Right atrium auricular region (tissue), 2 donors: Measurements from ENCODE around the gene TMEM43. TPM values are rescaled to one million over a fixed set of nuclear protein-coding genes. Genes with fewer than 3 reads are reported as not detected.

ENCODE experiments used
- DNase-seq: peaks from one replicate; pipeline ENCODE4 v3.0.0-alpha.2; 2019; ENCODE audit warnings: low spot score
- H3K27ac ChIP-seq, 2 donors: fragments of 200-600 bp; sonication (generic); 1 replicate in 1 of 2; 2 replicates in 1 of 2; pipeline ENCODE4 v1.5.1; 2016 to 2019
- H3K27me3 ChIP-seq, 2 donors: fragments of 200-600 bp; sonication (generic); one replicate each; pipeline versions ENCODE4 v1.5.1 to v1.6.0; 2017 to 2019
- H3K36me3 ChIP-seq: fragments of 200-600 bp; sonication (generic); one replicate; pipeline ENCODE4 v1.5.1; 2016
- H3K4me1 ChIP-seq, 2 donors: fragments of 200-600 bp; sonication (generic); one replicate each; pipeline versions ENCODE4 v1.5.1 to v1.6.0; 2017 to 2019
- H3K4me3 ChIP-seq, 2 donors: fragments of 200-600 bp; sonication (generic); 1 replicate in 1 of 2; 2 replicates in 1 of 2; pipeline ENCODE4 v1.5.1; 2017 to 2019; ENCODE audit warnings: mild to moderate bottlenecking in 1 of 2, moderate library complexity in 1 of 2
- H3K9me3 ChIP-seq, 2 donors: fragments of 200-600 bp; sonication (generic); one replicate each; pipeline ENCODE4 v1.5.1; 2019
- CTCF ChIP-seq, 2 donors: fragments of 200-600 bp; sonication (generic); IDR thresholded peaks; one replicate each; pipeline ENCODE4 v1.5.1; 2019; ENCODE audit warnings: antibody characterized with exemption in 2 of 2
- total RNA-seq, 2 donors: library from RNA; depleted of rRNA; stranded (reverse); fragments of >200 nt; gene quantifications; one replicate each; pipeline ENCODE4 v1.1.0, GENCODE V29; 2016

Gene TMEM43
- total RNA-seq, 2 donors from 2014 or later = 91.8 to 142 TPM

GRCh38 chr3:14141602-14142341 lies 16.9 kb downstream of the TMEM43 start:
- H3K27me3 ChIP-seq = no peaks in the 10 kb centered on the region
- H3K27ac ChIP-seq = peak overlapping the region; percentile 86 to 93
- DNase-seq = no peak
- no peak for TF ChIP-seq CTCF (IDR thresholded peaks at IDR 0.05)
- no peaks in the 10 kb centered on the region for H3K9me3 ChIP-seq
- H3K4me3 ChIP-seq = no peak overlapping the region
- H3K4me1 ChIP-seq = peaks cover 0 to 84% of the 10 kb centered on the region in 2 donors
- H3K36me3 ChIP-seq = peaks cover 56% of the 10 kb centered on the region

GRCh38 chr3:14142567-14143270 lies 17.9 kb downstream of the TMEM43 start:
- H3K27me3 ChIP-seq = no peaks in the 10 kb centered on the region
- H3K4me1 ChIP-seq = peaks cover 0 to 79% of the 10 kb centered on the region in 2 donors
- TF ChIP-seq CTCF (IDR thresholded peaks at IDR 0.05) = no peak
- peak overlapping the region; percentile 86 to 93 for H3K27ac ChIP-seq
- H3K9me3 ChIP-seq = no peaks in the 10 kb centered on the region
- H3K4me3 ChIP-seq = no peak overlapping the region
- DNase-seq = no peak
- peaks cover 59% of the 10 kb centered on the region for H3K36me3 ChIP-seq

- no peaks in the 10 kb centered on the region for H3K9me3 ChIP-seq
- no peak for TF ChIP-seq CTCF (IDR thresholded peaks at IDR 0.05)
- peak overlapping the region; percentile 86 to 93 for H3K27ac ChIP-seq
- peaks cover 57% of the 10 kb centered on the region for H3K36me3 ChIP-seq
- no peaks in the 10 kb centered on the region for H3K27me3 ChIP-seq
- peak; percentile 87 for DNase-seq
- H3K4me1 ChIP-seq = peaks cover 0 to 78% of the 10 kb centered on the region in 2 donors
- H3K4me3 ChIP-seq = peak overlapping the region in 1 of 2 donors; percentile 36
These were observed 18.7 kb downstream of the TMEM43 start for GRCh38 chr3:14143271-14144225.

- Histone ChIP-seq H3K36me3 (peaks cover 51% of the 10 kb centered on the region), H3K9me3 (no peaks in the 10 kb centered on the region), H3K4me3 (peak overlapping the region in 1 of 2 donors; percentile 36), H3K27ac (peak overlapping the region; percentile 86 to 93), H3K27me3 (no peaks in the 10 kb centered on the region), H3K4me1 (peaks cover 0 to 75% of the 10 kb centered on the region in 2 donors)
- peak; percentile 89 for DNase-seq
- no peak for TF ChIP-seq CTCF (IDR thresholded peaks at IDR 0.05)
These were observed 19.7 kb downstream of the TMEM43 start for GRCh38 chr3:14144423-14145075.

- Histone ChIP-seq H3K27me3 (no peaks in the 10 kb centered on the region), H3K4me3 (peak overlapping the region in 1 of 2 donors; percentile 36), H3K4me1 (peaks cover 0 to 75% of the 10 kb centered on the region in 2 donors), H3K27ac (peak overlapping the region; percentile 86 to 93), H3K9me3 (no peaks in the 10 kb centered on the region), H3K36me3 (peaks cover 44% of the 10 kb centered on the region)
- no peak for TF ChIP-seq CTCF (IDR thresholded peaks at IDR 0.05)
- no peak for DNase-seq
These were observed 20.4 kb downstream of the TMEM43 start for GRCh38 chr3:14145236-14145635.
